H1 (cell line): ENCODE data around the gene ZNF697. TPM values are rescaled to one million over a fixed set of nuclear protein-coding genes. Genes with fewer than 3 reads are reported as not detected.

Experiments
- SP1 ChIP-seq: IDR thresholded peaks from 2 replicates; pipeline ENCODE4 v1.6.1; 2011; ENCODE audit warnings: low read depth, low read length
- polyA plus RNA-seq, 7 experiments: library from polyadenylated mRNA; depleted of rRNA in 3 of 7; stranded (reverse) in 5 of 7; unstranded in 2 of 7; fragments of >200 nt in 5 of 7; fragments of 200-250 nt in 2 of 7; gene quantifications; 1 replicate in 5 of 7; 2 replicates in 1 of 7; 4 replicates in 1 of 7; pipeline versions ENCODE4 v1.2.1 to v1.2.3, GENCODE V29; 2011 to 2013; ENCODE audit warnings: missing spikeins in 2 of 7, mixed read lengths in 2 of 7
- total RNA-seq: library from RNA; stranded (reverse); fragmentation: NEBNext Ultra II Directional; extraction: Animal tissue kit (Norgen Biotek cat#: 25700); gene quantifications from 2 replicates; pipeline ENCODE4 v1.2.1, GENCODE V29; 2021

ZNF697 gene
- total and polyA plus RNA-seq, 2 of the 8 experiments (the other 6 are each of a cell fraction or from before 2014, with no cell fraction given): 5.6 to 18.3 TPM

- no peak for TF ChIP-seq SP1
These were observed 53.7 kb downstream of the ZNF697 start (continued) for GRCh38 chr1:119594376-119594775.
